Keratinocyte (primary cell): ENCODE measurements around the gene ANKRD7. TPM values are rescaled to one million over a fixed set of nuclear protein-coding genes. Genes with fewer than 3 reads are reported as not detected.

Experiments
- DNase-seq: peaks from one replicate; pipeline ENCODE4 v3.0.0-alpha.2; 2011; ENCODE audit warnings: low read depth, missing footprints, low spot score
- FAIRE-seq: peaks from 2 replicates; lab custom pipeline; 2011; peaks lifted over from hg19 to GRCh38; lab: Jason Lieb, UNC
- H2AFZ ChIP-seq: 2 replicates; pipeline ENCODE4 v1.6.0; 2012; ENCODE audit warnings: low read length, control low read depth, inconsistent platforms; ENCODE audit not compliant: control insufficient read depth
- H3K27ac ChIP-seq: 2 replicates; pipeline ENCODE4 v1.5.1; 2011; ENCODE audit warnings: low read length; ENCODE audit not compliant: control insufficient read depth, insufficient read depth
- H3K27me3 ChIP-seq: 3 replicates; pipeline ENCODE4 v1.6.0; 2011; ENCODE audit warnings: low read length; ENCODE audit not compliant: control insufficient read depth, insufficient read depth; ENCODE audit errors: extremely low read depth
- H3K36me3 ChIP-seq, 2 experiments: 2 replicates in 1 of 2; 3 replicates in 1 of 2; pipeline ENCODE4 v1.5.1; 2011; ENCODE audit warnings: low read length in 2 of 2, mild to moderate bottlenecking in 1 of 2; ENCODE audit not compliant: control insufficient read depth in 2 of 2, insufficient read depth in 2 of 2; ENCODE audit errors: extremely low read depth in 1 of 2
- H3K4me1 ChIP-seq: 3 replicates; pipeline ENCODE4 v1.5.1; 2011; ENCODE audit warnings: low read length; ENCODE audit not compliant: control insufficient read depth, insufficient read depth; ENCODE audit errors: extremely low read depth
- H3K4me2 ChIP-seq: 3 replicates; pipeline ENCODE4 v1.6.0; 2011; ENCODE audit warnings: low read depth, low read length; ENCODE audit not compliant: control insufficient read depth, insufficient read depth; ENCODE audit errors: extremely low read depth
- H3K4me3 ChIP-seq, 3 experiments: fragments of 200-600 bp in 1 of 3; sonication (generic) in 1 of 3; 2 replicates in 2 of 3; 3 replicates in 1 of 3; pipeline ENCODE4 v1.5.1; 2011 to 2016; ENCODE audit warnings: low read length in 3 of 3, mild to moderate bottlenecking in 3 of 3, control low read depth in 2 of 3, inconsistent platforms in 1 of 3, low read depth in 1 of 3, mixed read lengths in 1 of 3, mixed run types in 1 of 3, moderate library complexity in 1 of 3; ENCODE audit not compliant: control insufficient read depth in 2 of 3, insufficient read depth in 2 of 3; ENCODE audit errors: extremely low read depth in 1 of 3
- H3K79me2 ChIP-seq: 2 replicates; pipeline ENCODE4 v1.6.0; 2012; ENCODE audit warnings: low read length; ENCODE audit not compliant: control insufficient read depth, insufficient read depth
- H3K9ac ChIP-seq: 3 replicates; pipeline ENCODE4 v1.6.0; 2011; ENCODE audit warnings: low read length; ENCODE audit not compliant: control insufficient read depth, insufficient read depth; ENCODE audit errors: extremely low read depth
- H3K9me1 ChIP-seq: 3 replicates; pipeline ENCODE4 v1.6.0; 2011; ENCODE audit warnings: low read length; ENCODE audit not compliant: control insufficient read depth, insufficient read depth; ENCODE audit errors: extremely low read depth
- H3K9me3 ChIP-seq: 2 replicates; pipeline ENCODE4 v1.5.1; 2012; ENCODE audit warnings: low read depth, low read length; ENCODE audit not compliant: control insufficient read depth
- H4K20me1 ChIP-seq: 3 replicates; pipeline ENCODE4 v1.6.0; 2011; ENCODE audit warnings: low read length; ENCODE audit not compliant: control insufficient read depth, insufficient read depth; ENCODE audit errors: extremely low read depth
- EZH2 ChIP-seq: IDR thresholded peaks from one replicate; pipeline ENCODE4 v1.6.1; 2012; ENCODE audit warnings: inconsistent platforms, mild to moderate bottlenecking, low read length, moderate library complexity
- dilution Hi-C: fragments of 300-500 bp; cut with MboI; formaldehyde crosslinking; loops from one replicate; pipeline ENCODE4 v1.7.0; 2020; ENCODE audit warnings: low sequenced_read_pairs; ENCODE audit not compliant: extremely low pct_ligation_motif_present
- polyA plus RNA-seq, 5 experiments: library from polyadenylated mRNA; depleted of rRNA in 3 of 5; stranded (reverse) in 3 of 5; stranded (forward) in 1 of 5; unstranded in 1 of 5; fragments of >200 nt; gene quantifications; 1 replicate in 1 of 5; 2 replicates in 3 of 5; 3 replicates in 1 of 5; pipeline versions ENCODE4 v1.2.1 to v1.2.3, GENCODE V29; 2011 to 2012; ENCODE audit warnings: missing spikeins in 2 of 5, low read depth in 1 of 5, low replicate concordance in 1 of 5
- TF ChIP-seq, protein P1 (sequence below), 3 experiments: IDR thresholded peaks in 1 of 3; conservative IDR thresholded peaks in 1 of 3; optimal IDR thresholded peaks in 1 of 3; 2 replicates in 2 of 3; 3 replicates in 1 of 3; pipeline versions ENCODE3 to v1.5.1; 2011; ENCODE audit warnings: low read length in 3 of 3, mild to moderate bottlenecking in 3 of 3, moderate library complexity in 2 of 3, control low read depth in 1 of 3, inconsistent platforms in 1 of 3; ENCODE audit not compliant: insufficient read depth in 2 of 3; ENCODE audit errors: extremely low read depth in 1 of 3

ANKRD7 gene
- polyA plus RNA-seq, 1 donor (not counting 4 experiments of a cell fraction or from before 2014, with no cell fraction given), result 0.26 TPM

DNA sequence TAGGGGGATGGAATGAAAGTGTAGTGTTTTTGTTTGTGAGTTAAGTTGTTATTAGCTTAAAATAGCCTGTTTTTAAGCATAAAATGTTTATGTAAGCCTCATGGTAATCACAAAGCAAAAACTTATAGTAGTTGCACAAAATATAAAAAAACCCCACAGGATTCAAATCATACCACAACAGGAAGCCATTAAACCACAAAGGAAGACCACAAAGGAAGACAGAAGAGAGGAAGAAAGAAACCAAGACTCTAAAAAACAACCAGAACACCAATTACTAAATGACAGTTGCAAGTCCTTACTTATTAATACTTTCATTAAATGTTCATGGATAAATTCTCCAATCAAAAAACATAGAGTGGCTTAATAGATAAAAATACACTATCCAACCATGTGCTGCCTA lies 63.6 kb downstream of the ANKRD7 start:
- TF ChIP-seq, protein P1, sequence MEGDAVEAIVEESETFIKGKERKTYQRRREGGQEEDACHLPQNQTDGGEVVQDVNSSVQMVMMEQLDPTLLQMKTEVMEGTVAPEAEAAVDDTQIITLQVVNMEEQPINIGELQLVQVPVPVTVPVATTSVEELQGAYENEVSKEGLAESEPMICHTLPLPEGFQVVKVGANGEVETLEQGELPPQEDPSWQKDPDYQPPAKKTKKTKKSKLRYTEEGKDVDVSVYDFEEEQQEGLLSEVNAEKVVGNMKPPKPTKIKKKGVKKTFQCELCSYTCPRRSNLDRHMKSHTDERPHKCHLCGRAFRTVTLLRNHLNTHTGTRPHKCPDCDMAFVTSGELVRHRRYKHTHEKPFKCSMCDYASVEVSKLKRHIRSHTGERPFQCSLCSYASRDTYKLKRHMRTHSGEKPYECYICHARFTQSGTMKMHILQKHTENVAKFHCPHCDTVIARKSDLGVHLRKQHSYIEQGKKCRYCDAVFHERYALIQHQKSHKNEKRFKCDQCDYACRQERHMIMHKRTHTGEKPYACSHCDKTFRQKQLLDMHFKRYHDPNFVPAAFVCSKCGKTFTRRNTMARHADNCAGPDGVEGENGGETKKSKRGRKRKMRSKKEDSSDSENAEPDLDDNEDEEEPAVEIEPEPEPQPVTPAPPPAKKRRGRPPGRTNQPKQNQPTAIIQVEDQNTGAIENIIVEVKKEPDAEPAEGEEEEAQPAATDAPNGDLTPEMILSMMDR (optimal IDR thresholded peaks at IDR 0.05 in 1 of 3, IDR thresholded peaks at IDR 0.05 in 1 of 3, conservative IDR thresholded peaks at IDR 0.05 in 1 of 3; ENCODE audit: extremely low read depth in 1 of 3, insufficient read depth in 2 of 3, low read length in 3 of 3), result no peak
- TF ChIP-seq EZH2, result no peak
- FAIRE-seq, result no peak
- no peaks in the 10 kb centered on the region for H3K27me3 ChIP-seq
- H3K27ac ChIP-seq, result no peak overlapping the region
- H3K9me1 ChIP-seq, result no peaks in the 10 kb centered on the region
- H3K9me3 ChIP-seq, result no peaks in the 10 kb centered on the region
- H3K9ac ChIP-seq, result no peak overlapping the region
- H3K4me3 ChIP-seq, result no peak overlapping the region
- H3K36me3 ChIP-seq, result no peaks in the 10 kb centered on the region
- no peak overlapping the region for H2AFZ ChIP-seq
- H3K4me2 ChIP-seq, result no peak overlapping the region
- H4K20me1 ChIP-seq, result no peaks in the 10 kb centered on the region
- no peak for DNase-seq
- dilution Hi-C loops, result no loop called here
- no peaks in the 10 kb centered on the region for H3K4me1 ChIP-seq
- H3K79me2 ChIP-seq, result no peaks in the 10 kb centered on the region

DNA sequence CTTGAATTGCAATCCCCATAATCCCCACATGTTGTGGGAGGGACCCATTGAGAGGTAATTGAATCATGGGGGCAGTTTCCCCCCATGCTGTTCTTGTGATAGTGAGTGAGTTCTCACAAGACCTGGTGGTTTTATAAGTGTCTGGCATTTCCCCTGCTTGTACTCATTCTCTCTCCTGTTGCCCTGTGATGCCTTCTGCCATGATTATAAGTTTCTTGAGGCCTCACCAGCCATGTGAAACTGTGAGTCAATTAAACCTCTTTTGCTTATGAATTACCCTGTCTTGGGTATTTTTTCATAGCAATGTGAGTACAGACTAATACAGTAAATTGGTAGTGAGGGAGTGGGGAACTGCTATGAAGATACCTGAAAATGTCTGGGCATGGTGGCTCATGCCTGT lies 65.0 kb downstream of the ANKRD7 start:
- H3K9me3 ChIP-seq, result no peaks in the 10 kb centered on the region
- H3K9me1 ChIP-seq, result no peaks in the 10 kb centered on the region
- H3K4me1 ChIP-seq, result no peaks in the 10 kb centered on the region
- H3K4me2 ChIP-seq, result no peak overlapping the region
- no peak for TF ChIP-seq EZH2
- TF ChIP-seq, protein P1 (optimal IDR thresholded peaks at IDR 0.05 in 1 of 3, IDR thresholded peaks at IDR 0.05 in 1 of 3, conservative IDR thresholded peaks at IDR 0.05 in 1 of 3; ENCODE audit: extremely low read depth in 1 of 3, insufficient read depth in 2 of 3, low read length in 3 of 3), result no peak
- H3K27ac ChIP-seq, result no peak overlapping the region
- no peak overlapping the region for H3K9ac ChIP-seq
- H3K36me3 ChIP-seq, result no peaks in the 10 kb centered on the region
- dilution Hi-C loops, result no loop called here
- H3K79me2 ChIP-seq, result no peaks in the 10 kb centered on the region
- no peak for DNase-seq
- H4K20me1 ChIP-seq, result no peaks in the 10 kb centered on the region
- no peak overlapping the region for H3K4me3 ChIP-seq
- FAIRE-seq, result no peak
- no peak overlapping the region for H2AFZ ChIP-seq
- no peaks in the 10 kb centered on the region for H3K27me3 ChIP-seq

Other genes starting within 250 kb of the ANKRD7 start
- gene LSM8, start 40.5 kb upstream of the ANKRD7 start, polyA plus RNA-seq, result 30.8 to 63.0 TPM (median 50.2 TPM) in 3 replicates